ENCODE measurements around the gene HSPB1.

HSPB1 gene

GRCh38 chr7:76260171-76260703 lies 42.2 kb upstream of the HSPB1 start:
- H3K14ac ChIP-seq (ENCODE audit: low read length) = no peak overlapping the region
- no peak overlapping the region for H3K4me3 ChIP-seq (ENCODE audit: low read depth, low read length)
- no peak overlapping the region for H3K23ac ChIP-seq (ENCODE audit: low read length)
- no CpG with 5 or more reads among the region's 28 CpGs for WGBS (ENCODE audit: extremely low coverage, insufficient coverage, insufficient read length)
- H4K12ac ChIP-seq (ENCODE audit: low read depth, low read length) = no peak overlapping the region
- H3K27me3 ChIP-seq (ENCODE audit: insufficient read depth, low read length) = no peaks in the 10 kb centered on the region
- H2BK120ac ChIP-seq (ENCODE audit: insufficient read depth, low read length, poor library complexity) = no peak overlapping the region
- H3K4ac ChIP-seq (ENCODE audit: low read depth, low read length) = no peak overlapping the region
- no peak overlapping the region for H3K18ac ChIP-seq (ENCODE audit: low read length)
- no peak overlapping the region for H2BK5ac ChIP-seq (ENCODE audit: low read depth, low read length, poor library complexity)
- no peak overlapping the region for H2AFZ ChIP-seq (ENCODE audit: insufficient read depth, low read length, poor library complexity)
- H3K4me1 ChIP-seq (ENCODE audit: control insufficient read depth in 1 of 2, insufficient read depth in 2 of 2, low read length in 2 of 2) = peaks cover 3% of the 10 kb centered on the region in 2 experiments
- no peak overlapping the region for H4K8ac ChIP-seq (ENCODE audit: low read depth, low read length)
- no peaks in the 10 kb centered on the region for H3K9me3 ChIP-seq (ENCODE audit: insufficient read depth, low read depth, low read length)
- no peaks in the 10 kb centered on the region for H3K79me2 ChIP-seq (ENCODE audit: control insufficient read depth, insufficient read depth, low read length, poor library complexity)
- H4K91ac ChIP-seq (ENCODE audit: low read depth, low read length) = no peak overlapping the region
- peaks cover 3% of the 10 kb centered on the region for H3K79me1 ChIP-seq (ENCODE audit: low read length)
- H2BK12ac ChIP-seq (ENCODE audit: low read length) = no peak overlapping the region
- H3K27ac ChIP-seq (ENCODE audit: low read depth, low read length) = no peak overlapping the region
- H3K4me2 ChIP-seq (ENCODE audit: low read length) = peak overlapping the region; percentile 59
- H3K9ac ChIP-seq (ENCODE audit: low read length) = no peak overlapping the region
- no peak overlapping the region for H2AK5ac ChIP-seq (ENCODE audit: low read length)
- H3K36me3 ChIP-seq (ENCODE audit: control insufficient read depth in 1 of 2, insufficient read depth in 2 of 2, low read length in 2 of 2) = no peaks in the 10 kb centered on the region
- DNase-seq = peak in 1 of 2 donors; percentile 26

GRCh38 chr7:76261329-76261728 lies 41.1 kb upstream of the HSPB1 start:
- no peak overlapping the region for H2AK5ac ChIP-seq (ENCODE audit: low read length)
- H3K36me3 ChIP-seq (ENCODE audit: control insufficient read depth in 1 of 2, insufficient read depth in 2 of 2, low read length in 2 of 2) = no peaks in the 10 kb centered on the region
- DNase-seq = no peak
- no peak overlapping the region for H3K23ac ChIP-seq (ENCODE audit: low read length)
- H2BK5ac ChIP-seq (ENCODE audit: low read depth, low read length, poor library complexity) = no peak overlapping the region
- no peak overlapping the region for H2AFZ ChIP-seq (ENCODE audit: insufficient read depth, low read length, poor library complexity)
- H3K79me1 ChIP-seq (ENCODE audit: low read length) = peaks cover 3% of the 10 kb centered on the region
- no peak overlapping the region for H3K4me2 ChIP-seq (ENCODE audit: low read length)
- no peak overlapping the region for H3K27ac ChIP-seq (ENCODE audit: low read depth, low read length)
- H4K8ac ChIP-seq (ENCODE audit: low read depth, low read length) = no peak overlapping the region
- H2BK120ac ChIP-seq (ENCODE audit: insufficient read depth, low read length, poor library complexity) = no peak overlapping the region
- no peak overlapping the region for H3K18ac ChIP-seq (ENCODE audit: low read length)
- H3K4me3 ChIP-seq (ENCODE audit: low read depth, low read length) = no peak overlapping the region
- H3K27me3 ChIP-seq (ENCODE audit: insufficient read depth, low read length) = no peaks in the 10 kb centered on the region
- peaks cover 3% of the 10 kb centered on the region in 2 experiments for H3K4me1 ChIP-seq (ENCODE audit: control insufficient read depth in 1 of 2, insufficient read depth in 2 of 2, low read length in 2 of 2)
- no peaks in the 10 kb centered on the region for H3K9me3 ChIP-seq (ENCODE audit: insufficient read depth, low read depth, low read length)
- no peak overlapping the region for H2BK12ac ChIP-seq (ENCODE audit: low read length)
- H3K79me2 ChIP-seq (ENCODE audit: control insufficient read depth, insufficient read depth, low read length, poor library complexity) = no peaks in the 10 kb centered on the region
- WGBS (ENCODE audit: extremely low coverage, insufficient coverage, insufficient read length) = no CpG with 5 or more reads among the region's 11 CpGs
- no peak overlapping the region for H3K4ac ChIP-seq (ENCODE audit: low read depth, low read length)
- H4K12ac ChIP-seq (ENCODE audit: low read depth, low read length) = no peak overlapping the region
- H4K91ac ChIP-seq (ENCODE audit: low read depth, low read length) = no peak overlapping the region
- no peak overlapping the region for H3K14ac ChIP-seq (ENCODE audit: low read length)
- H3K9ac ChIP-seq (ENCODE audit: low read length) = no peak overlapping the region

GRCh38 chr7:76261931-76262330 lies 40.5 kb upstream of the HSPB1 start:
- H2AK5ac ChIP-seq (ENCODE audit: low read length) = no peak overlapping the region
- no peak overlapping the region for H3K4ac ChIP-seq (ENCODE audit: low read depth, low read length)
- H4K8ac ChIP-seq (ENCODE audit: low read depth, low read length) = no peak overlapping the region
- no CpG with 5 or more reads among the region's 4 CpGs for WGBS (ENCODE audit: extremely low coverage, insufficient coverage, insufficient read length)
- H3K4me1 ChIP-seq (ENCODE audit: control insufficient read depth in 1 of 2, insufficient read depth in 2 of 2, low read length in 2 of 2) = peaks cover 3% of the 10 kb centered on the region in 2 experiments
- no peak overlapping the region for H3K27ac ChIP-seq (ENCODE audit: low read depth, low read length)
- no peak overlapping the region for H3K18ac ChIP-seq (ENCODE audit: low read length)
- no peak overlapping the region for H2AFZ ChIP-seq (ENCODE audit: insufficient read depth, low read length, poor library complexity)
- no peak overlapping the region for H2BK120ac ChIP-seq (ENCODE audit: insufficient read depth, low read length, poor library complexity)
- H3K79me1 ChIP-seq (ENCODE audit: low read length) = peaks cover 3% of the 10 kb centered on the region
- H3K79me2 ChIP-seq (ENCODE audit: control insufficient read depth, insufficient read depth, low read length, poor library complexity) = no peaks in the 10 kb centered on the region
- no peak overlapping the region for H2BK12ac ChIP-seq (ENCODE audit: low read length)
- H3K14ac ChIP-seq (ENCODE audit: low read length) = no peak overlapping the region
- no peak overlapping the region for H3K4me3 ChIP-seq (ENCODE audit: low read depth, low read length)
- no peak for DNase-seq
- H3K36me3 ChIP-seq (ENCODE audit: control insufficient read depth in 1 of 2, insufficient read depth in 2 of 2, low read length in 2 of 2) = no peaks in the 10 kb centered on the region
- no peak overlapping the region for H4K91ac ChIP-seq (ENCODE audit: low read depth, low read length)
- peaks cover under 1% of the 10 kb centered on the region for H3K9me3 ChIP-seq (ENCODE audit: insufficient read depth, low read depth, low read length)
- H3K9ac ChIP-seq (ENCODE audit: low read length) = no peak overlapping the region
- no peak overlapping the region for H2BK5ac ChIP-seq (ENCODE audit: low read depth, low read length, poor library complexity)
- H4K12ac ChIP-seq (ENCODE audit: low read depth, low read length) = no peak overlapping the region
- H3K23ac ChIP-seq (ENCODE audit: low read length) = no peak overlapping the region
- H3K4me2 ChIP-seq (ENCODE audit: low read length) = no peak overlapping the region
- H3K27me3 ChIP-seq (ENCODE audit: insufficient read depth, low read length) = peaks cover 4% of the 10 kb centered on the region

GRCh38 chr7:76262683-76263402 lies 39.6 kb upstream of the HSPB1 start:
- peaks cover 3% of the 10 kb centered on the region for H3K79me1 ChIP-seq (ENCODE audit: low read length)
- no peaks in the 10 kb centered on the region for H3K36me3 ChIP-seq (ENCODE audit: control insufficient read depth in 1 of 2, insufficient read depth in 2 of 2, low read length in 2 of 2)
- H2AFZ ChIP-seq (ENCODE audit: insufficient read depth, low read length, poor library complexity) = no peak overlapping the region
- H3K4me2 ChIP-seq (ENCODE audit: low read length) = no peak overlapping the region
- peaks cover 12% of the 10 kb centered on the region for H3K27me3 ChIP-seq (ENCODE audit: insufficient read depth, low read length)
- H3K9ac ChIP-seq (ENCODE audit: low read length) = peak overlapping the region; percentile 2
- H2AK5ac ChIP-seq (ENCODE audit: low read length) = no peak overlapping the region
- no peak overlapping the region for H2BK12ac ChIP-seq (ENCODE audit: low read length)
- no peak overlapping the region for H3K18ac ChIP-seq (ENCODE audit: low read length)
- WGBS (ENCODE audit: extremely low coverage, insufficient coverage, insufficient read length) = no CpG with 5 or more reads among the region's 7 CpGs
- H3K27ac ChIP-seq (ENCODE audit: low read depth, low read length) = no peak overlapping the region
- no peak overlapping the region for H2BK5ac ChIP-seq (ENCODE audit: low read depth, low read length, poor library complexity)
- peaks cover 4% of the 10 kb centered on the region for H3K9me3 ChIP-seq (ENCODE audit: insufficient read depth, low read depth, low read length)
- peaks cover 3 to 7% of the 10 kb centered on the region in 2 experiments for H3K4me1 ChIP-seq (ENCODE audit: control insufficient read depth in 1 of 2, insufficient read depth in 2 of 2, low read length in 2 of 2)
- no peak overlapping the region for H4K91ac ChIP-seq (ENCODE audit: low read depth, low read length)
- H2BK120ac ChIP-seq (ENCODE audit: insufficient read depth, low read length, poor library complexity) = no peak overlapping the region
- no peak overlapping the region for H4K12ac ChIP-seq (ENCODE audit: low read depth, low read length)
- no peak overlapping the region for H3K4ac ChIP-seq (ENCODE audit: low read depth, low read length)
- H3K23ac ChIP-seq (ENCODE audit: low read length) = no peak overlapping the region
- no peaks in the 10 kb centered on the region for H3K79me2 ChIP-seq (ENCODE audit: control insufficient read depth, insufficient read depth, low read length, poor library complexity)
- H4K8ac ChIP-seq (ENCODE audit: low read depth, low read length) = no peak overlapping the region
- H3K4me3 ChIP-seq (ENCODE audit: low read depth, low read length) = no peak overlapping the region
- no peak overlapping the region for H3K14ac ChIP-seq (ENCODE audit: low read length)
- peak; percentile 34 to 65 for DNase-seq

All from trophoblast cell (in vitro differentiated cells and primary cell).